Measurements from ENCODE around the gene LRRC3. TPM values are rescaled to one million over a fixed set of nuclear protein-coding genes. Genes with fewer than 3 reads are reported as not detected.

Gene LRRC3
- polyA plus RNA-seq, 1 donor from 2014 or later: 0.14 TPM

DNA sequence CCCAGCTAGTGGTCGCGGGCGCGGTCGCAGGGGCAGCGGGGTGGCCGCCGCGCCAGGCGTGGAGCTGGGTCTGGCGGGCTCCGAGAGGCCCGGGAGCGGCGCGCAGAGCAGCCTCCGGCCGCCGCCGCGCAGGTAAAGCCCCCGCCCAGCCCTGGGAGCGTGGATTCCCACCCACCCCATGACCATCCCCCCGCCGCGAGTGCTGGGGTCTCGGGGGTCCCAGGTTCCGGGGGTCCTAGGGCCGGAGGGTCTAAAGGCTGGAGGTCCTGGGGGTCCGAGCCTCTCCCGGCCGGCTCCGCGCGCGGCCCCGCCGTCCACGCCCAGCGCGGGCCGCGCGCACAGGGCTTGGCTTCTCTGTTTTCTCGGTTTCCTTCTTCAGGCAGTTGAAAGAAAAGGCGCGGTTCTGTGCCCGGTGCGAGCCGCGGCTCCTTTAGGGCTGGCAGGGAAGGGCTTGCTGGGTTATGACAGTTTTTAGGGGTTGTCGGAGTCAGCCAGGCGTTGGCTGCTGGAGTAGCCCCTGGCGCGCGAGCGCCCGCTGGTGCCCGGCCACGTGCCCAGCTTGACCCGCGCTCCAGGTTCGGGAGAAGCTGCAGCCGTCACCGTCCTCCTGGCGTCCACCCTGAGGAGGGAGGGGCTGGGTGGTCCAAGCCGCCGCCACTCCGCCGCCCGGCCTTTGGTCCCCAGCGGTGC, 359 bp downstream of the LRRC3 start:
- Mint-ChIP-seq H3K27me3 (peaks cover 2% of the 10 kb centered on the region), H3K9me3 (peaks cover 5 to 19% (median 9%) of the 10 kb centered on the region in 3 donors), H3K4me1 (peaks cover 0 to 3% (median 2%) of the 10 kb centered on the region in 3 donors), H3K27ac (no peak overlapping the region), H3K36me3 (no peaks in the 10 kb centered on the region), H3K4me3 (peak overlapping the region; percentile 28 to 76 (median 58))

DNA sequence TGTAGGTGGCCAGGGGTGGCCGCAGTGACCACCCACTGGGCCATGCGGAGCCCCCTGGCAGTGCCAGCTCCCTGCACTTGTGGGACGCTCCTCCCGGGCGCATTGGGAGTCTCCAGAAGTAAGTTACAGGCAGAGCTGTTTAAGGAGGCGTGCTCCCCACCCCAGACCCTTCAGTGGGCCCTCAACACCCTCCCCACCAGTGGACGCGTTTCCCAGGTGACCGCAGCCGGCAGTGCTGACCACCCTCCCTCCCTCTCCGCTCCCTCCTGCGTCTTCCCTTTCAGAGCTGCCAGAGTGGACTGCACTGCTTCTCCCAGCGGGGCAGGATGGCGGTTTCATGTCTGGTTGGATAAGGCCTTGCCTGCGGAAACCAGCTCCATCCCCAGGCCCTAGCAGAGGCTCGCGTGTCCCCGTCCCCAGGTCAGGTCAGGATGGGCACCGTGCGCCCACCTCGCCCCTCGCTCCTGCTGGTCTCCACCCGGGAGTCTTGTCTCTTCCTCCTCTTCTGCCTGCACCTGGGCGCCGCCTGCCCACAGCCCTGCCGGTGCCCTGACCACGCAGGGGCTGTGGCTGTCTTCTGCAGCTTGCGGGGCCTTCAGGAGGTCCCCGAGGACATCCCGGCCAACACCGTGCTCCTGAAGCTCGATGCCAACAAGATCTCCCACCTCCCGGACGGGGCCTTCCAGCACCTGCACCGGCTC, 1.1 kb downstream of the LRRC3 start:
- Mint-ChIP-seq H3K4me1 (peaks cover 0 to 3% (median 2%) of the 10 kb centered on the region in 3 donors), H3K27me3 (no peaks in the 10 kb centered on the region), H3K27ac (no peak overlapping the region), H3K4me3 (peak overlapping the region in 2 of 4 donors; percentile 17 to 74), H3K9me3 (peaks cover 5 to 19% (median 9%) of the 10 kb centered on the region in 3 donors), H3K36me3 (no peaks in the 10 kb centered on the region)

DNA sequence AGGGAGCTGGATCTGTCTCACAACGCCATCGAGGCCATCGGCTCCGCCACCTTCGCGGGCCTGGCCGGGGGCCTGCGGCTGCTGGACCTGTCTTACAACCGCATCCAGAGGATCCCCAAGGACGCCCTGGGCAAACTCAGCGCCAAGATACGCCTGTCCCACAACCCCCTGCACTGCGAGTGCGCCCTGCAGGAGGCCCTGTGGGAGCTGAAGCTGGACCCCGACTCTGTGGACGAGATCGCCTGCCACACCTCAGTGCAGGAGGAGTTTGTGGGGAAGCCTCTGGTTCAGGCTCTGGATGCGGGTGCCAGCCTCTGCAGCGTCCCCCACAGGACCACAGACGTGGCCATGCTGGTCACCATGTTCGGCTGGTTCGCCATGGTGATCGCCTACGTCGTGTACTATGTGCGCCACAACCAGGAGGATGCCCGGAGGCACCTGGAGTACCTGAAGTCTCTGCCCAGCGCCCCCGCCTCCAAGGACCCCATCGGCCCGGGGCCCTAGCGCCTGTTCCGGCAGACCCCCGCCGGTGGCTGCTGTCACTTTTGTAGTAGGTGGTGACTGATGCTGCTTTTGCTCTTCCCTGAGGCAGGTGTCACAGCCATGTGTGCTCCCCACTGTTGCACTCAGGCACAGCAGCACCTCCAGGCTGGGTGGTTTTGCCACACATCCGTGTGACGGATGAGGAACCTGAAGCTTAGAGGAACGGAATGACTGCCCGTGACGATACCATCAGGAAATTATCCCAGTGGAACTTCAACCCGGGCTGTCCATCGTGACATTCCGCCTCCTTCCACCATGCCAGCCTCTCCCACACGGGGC, 1.8 kb downstream of the LRRC3 start:
- H3K27ac Mint-ChIP-seq: peak overlapping the region in 1 of 3 donors; percentile 46
- peaks cover 5 to 15% (median 9%) of the 10 kb centered on the region in 3 donors for H3K9me3 Mint-ChIP-seq
- no peaks in the 10 kb centered on the region for H3K27me3 Mint-ChIP-seq
- peak overlapping the region in 3 of 4 donors; percentile 17 to 75 (median 74) for H3K4me3 Mint-ChIP-seq
- peaks cover 0 to 3% (median 2%) of the 10 kb centered on the region in 3 donors for H3K4me1 Mint-ChIP-seq
- H3K36me3 Mint-ChIP-seq: no peaks in the 10 kb centered on the region

DNA sequence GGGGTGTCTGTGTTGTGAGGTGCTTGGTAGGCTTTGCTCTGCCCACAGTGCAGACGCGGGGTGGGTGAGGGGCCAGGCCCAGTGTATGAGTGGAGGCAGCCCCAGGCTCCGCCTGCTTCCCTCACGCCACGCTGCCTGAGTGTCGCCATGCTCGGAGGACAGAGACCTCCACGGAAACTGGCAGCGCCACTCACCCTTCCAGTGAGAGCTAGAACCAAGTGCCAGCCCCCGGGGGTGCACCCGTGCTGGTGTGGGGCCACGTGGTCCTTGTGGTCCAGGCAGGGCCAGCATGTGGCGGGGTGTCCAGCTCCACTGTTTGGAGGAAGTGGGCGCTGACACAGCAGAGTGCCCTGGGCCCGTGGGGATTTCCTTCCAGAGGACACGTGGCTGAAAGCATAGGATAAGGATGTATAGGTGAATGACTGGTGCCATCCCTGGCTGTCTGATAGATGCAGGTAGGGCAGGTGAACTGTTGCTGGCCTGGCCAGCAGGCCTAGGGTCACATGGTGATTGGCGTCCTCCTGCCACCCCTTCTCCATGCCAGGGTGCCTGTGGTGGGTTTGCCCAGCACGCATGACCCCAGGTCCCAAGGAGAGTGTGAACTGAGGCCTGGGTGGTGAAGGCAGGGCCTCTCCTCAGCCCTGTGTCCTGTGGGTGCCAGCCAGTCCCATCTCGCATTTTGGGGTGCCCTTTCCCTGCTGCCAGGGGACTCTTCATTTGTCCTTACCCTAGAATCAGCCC, 3.8 kb downstream of the LRRC3 start:
- H3K4me1 Mint-ChIP-seq: peaks cover 0 to 4% (median 3%) of the 10 kb centered on the region in 3 donors
- H3K4me3 Mint-ChIP-seq: no peak overlapping the region
- H3K36me3 Mint-ChIP-seq: no peaks in the 10 kb centered on the region
- no peak overlapping the region for H3K27ac Mint-ChIP-seq
- peaks cover 3% of the 10 kb centered on the region for H3K27me3 Mint-ChIP-seq
- peaks cover 0 to 4% (median 3%) of the 10 kb centered on the region in 3 donors for H3K9me3 Mint-ChIP-seq

DNA sequence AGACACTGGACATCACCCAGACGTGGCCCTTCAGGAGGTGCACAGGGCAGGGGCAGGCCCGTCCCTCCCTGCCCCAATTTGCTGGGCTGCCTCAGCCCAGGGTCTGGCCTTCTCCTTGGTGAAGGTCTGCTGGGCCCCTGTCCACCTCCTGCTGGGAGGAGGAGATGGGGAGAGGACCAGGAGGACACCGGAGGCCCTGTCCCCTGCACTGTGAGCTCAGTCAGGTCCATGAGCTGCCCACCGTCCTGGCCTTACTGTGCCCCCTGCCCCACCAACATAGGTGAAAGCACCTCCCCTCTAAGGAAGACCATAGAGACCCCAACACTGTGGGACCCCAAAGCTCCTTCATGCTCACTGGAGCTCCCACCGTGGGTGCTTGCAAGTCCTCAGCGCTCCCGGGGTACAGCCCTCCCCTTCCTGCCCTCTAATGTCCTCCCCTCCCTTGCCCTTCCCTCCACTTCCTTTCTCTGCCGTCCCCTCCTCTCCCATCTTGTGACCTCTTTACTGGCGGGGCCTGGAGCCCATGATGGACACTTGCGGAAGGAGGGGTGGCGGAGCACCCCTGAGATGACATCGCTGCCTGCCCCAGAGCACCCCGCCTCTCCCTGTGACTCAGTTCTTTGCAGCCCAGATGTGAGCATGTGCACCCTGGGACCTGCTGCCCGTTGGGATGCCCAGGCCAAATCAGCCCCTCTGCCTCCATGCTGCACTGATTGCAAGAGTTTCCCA, 4.6 kb downstream of the LRRC3 start:
- H3K4me3 Mint-ChIP-seq: no peak overlapping the region
- no peaks in the 10 kb centered on the region for H3K36me3 Mint-ChIP-seq
- H3K9me3 Mint-ChIP-seq: no peaks in the 10 kb centered on the region
- peaks cover 0 to 4% (median 0%) of the 10 kb centered on the region in 3 donors for H3K4me1 Mint-ChIP-seq
- peak overlapping the region in 1 of 3 donors; percentile 27 for H3K27ac Mint-ChIP-seq
- peaks cover 3% of the 10 kb centered on the region for H3K27me3 Mint-ChIP-seq

DNA sequence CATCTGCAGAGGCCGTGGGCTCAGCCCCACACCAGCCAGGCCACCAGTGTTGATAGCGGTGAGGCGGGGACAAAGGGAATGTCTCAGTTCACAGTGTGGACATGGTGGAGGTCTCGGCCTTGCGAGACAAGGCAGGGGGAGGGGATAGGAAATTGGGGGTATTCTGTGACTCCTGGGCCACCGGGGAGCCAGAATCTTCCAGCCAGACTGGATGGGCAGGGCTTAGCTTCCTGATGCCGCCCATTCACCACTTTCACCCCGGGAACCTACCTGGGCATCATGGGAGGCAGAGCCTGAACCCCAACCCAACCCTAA, 5.1 kb downstream of the LRRC3 start:
- Mint-ChIP-seq H3K36me3 (no peaks in the 10 kb centered on the region), H3K27me3 (peaks cover 3% of the 10 kb centered on the region), H3K27ac (peak overlapping the region in 1 of 3 donors; percentile 27)

DNA sequence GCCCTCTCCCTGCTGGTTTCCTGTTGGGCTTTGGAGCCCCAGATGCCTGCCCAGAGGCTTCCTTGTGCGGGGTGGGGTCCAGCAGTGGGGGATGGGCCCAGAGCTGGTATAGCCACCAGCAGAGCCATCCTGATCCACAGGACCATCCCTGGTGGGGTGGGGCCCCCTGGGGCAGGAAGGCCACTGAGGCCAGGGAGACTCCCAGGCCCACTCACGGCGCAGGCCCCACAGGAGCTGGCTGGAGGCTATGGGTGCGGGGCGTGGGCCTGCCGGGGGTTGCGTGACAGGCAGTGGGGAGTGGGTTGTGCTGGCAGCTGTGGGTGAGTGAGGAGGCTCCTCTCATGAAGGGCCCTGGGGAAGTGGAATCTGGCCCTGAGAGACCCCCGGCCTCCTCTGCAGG, 5.7 kb downstream of the LRRC3 start:
- Mint-ChIP-seq H3K27ac (no peak overlapping the region), H3K4me3 (no peak overlapping the region), H3K36me3 (no peaks in the 10 kb centered on the region), H3K27me3 (peaks cover 3% of the 10 kb centered on the region), H3K4me1 (peaks cover 0 to 4% (median 0%) of the 10 kb centered on the region in 3 donors), H3K9me3 (no peaks in the 10 kb centered on the region)

More for the DNA sequence above, 5.1 kb downstream of the LRRC3 start:
- Mint-ChIP-seq H3K4me3 (no peak overlapping the region), H3K4me1 (peaks cover 0 to 4% (median 0%) of the 10 kb centered on the region in 3 donors), H3K9me3 (no peaks in the 10 kb centered on the region)

DNA sequence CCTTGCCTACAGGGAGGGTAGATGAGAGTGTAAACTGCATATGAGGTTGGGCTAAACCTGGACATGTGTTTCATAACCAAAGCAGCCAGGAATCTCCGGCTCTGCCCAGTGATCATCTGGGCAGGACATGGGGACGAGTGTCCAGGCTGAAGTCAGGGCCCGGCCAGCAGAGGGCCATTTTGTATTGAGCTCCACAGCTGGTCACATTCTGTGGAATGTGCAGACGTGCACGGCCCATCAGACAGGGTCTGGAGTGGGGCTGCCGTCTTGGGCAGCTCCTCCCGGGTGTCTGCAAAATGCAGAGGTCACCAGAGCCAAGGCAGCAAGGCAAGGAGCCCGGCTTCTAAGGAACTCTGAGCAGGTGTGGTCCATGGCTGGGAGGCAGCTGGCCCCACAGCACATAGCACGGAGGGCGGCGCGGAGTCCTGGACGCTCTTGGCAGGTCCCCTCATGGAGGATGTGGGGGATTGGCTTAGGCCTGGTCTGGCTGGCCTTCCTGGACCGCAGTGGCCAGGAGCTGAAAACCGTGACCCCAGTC, 6.2 kb downstream of the LRRC3 start:
- Mint-ChIP-seq H3K9me3 (no peaks in the 10 kb centered on the region), H3K36me3 (no peaks in the 10 kb centered on the region), H3K27ac (no peak overlapping the region), H3K4me3 (no peak overlapping the region), H3K27me3 (peaks cover 3% of the 10 kb centered on the region), H3K4me1 (peaks cover 0 to 2% (median 0%) of the 10 kb centered on the region in 3 donors)

DNA sequence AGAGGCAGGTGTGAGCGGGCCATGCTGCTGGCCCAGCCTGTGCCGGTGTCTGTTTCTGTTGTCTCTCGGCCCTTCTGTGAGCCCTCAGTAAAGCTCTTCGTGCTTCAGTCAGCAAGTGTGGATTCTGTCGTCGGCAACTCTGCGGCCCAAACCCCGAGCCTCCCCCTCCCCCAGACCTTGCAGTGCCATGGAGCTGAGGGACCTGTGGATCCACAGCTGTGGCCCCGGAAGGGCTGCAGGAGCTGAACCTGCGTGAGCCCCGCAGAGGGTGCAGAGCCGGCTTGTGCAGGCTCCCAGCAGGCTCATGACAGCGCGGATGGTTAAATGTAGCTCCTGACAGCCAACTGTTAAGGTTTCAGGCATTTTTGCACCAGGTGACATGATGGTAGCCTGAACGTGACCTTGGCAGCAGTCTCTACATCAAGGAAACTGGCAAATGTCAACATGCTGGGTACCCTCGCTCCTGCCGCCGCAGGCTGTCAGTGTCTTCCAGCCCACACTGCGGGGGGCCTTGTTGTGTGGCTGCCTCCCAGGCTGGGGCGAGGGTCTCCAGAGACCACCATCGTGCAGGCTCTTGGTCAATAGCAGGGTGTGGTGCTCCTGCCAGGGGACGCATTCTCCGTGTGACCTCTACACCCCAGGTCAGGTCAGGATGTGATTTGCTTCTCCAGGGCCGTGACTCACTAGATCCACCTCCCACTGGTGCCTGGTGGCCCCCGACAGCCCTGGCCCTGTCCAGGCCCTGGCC, 7.0 kb downstream of the LRRC3 start:
- Mint-ChIP-seq H3K27ac (no peak overlapping the region), H3K4me1 (peaks cover 0 to 2% (median 0%) of the 10 kb centered on the region in 3 donors), H3K9me3 (no peaks in the 10 kb centered on the region), H3K36me3 (no peaks in the 10 kb centered on the region), H3K4me3 (no peak overlapping the region), H3K27me3 (peaks cover 3% of the 10 kb centered on the region)

DNA sequence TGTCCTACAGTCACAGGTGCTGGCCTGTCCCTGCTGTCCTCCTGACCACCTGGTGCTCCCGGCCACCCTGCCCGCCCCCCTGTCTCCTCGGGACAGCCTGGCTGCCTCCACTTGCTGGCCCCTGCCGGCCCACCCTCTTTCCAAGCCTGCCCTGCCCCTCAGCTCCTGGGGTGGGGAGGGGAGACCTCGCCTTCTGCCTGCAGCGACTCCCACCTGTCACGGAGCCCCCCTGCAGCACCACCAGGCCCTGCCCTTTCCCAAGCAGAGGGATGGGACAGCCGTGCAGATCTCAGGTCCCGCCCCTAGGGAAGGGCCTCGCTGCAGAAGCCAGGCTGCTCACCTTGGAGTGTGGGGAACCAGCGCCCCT, 7.5 kb downstream of the LRRC3 start:
- Mint-ChIP-seq H3K9me3 (no peaks in the 10 kb centered on the region), H3K4me3 (no peak overlapping the region), H3K36me3 (no peaks in the 10 kb centered on the region), H3K4me1 (peaks cover 0 to 2% (median 0%) of the 10 kb centered on the region in 3 donors), H3K27me3 (peaks cover 3% of the 10 kb centered on the region), H3K27ac (no peak overlapping the region)

DNA sequence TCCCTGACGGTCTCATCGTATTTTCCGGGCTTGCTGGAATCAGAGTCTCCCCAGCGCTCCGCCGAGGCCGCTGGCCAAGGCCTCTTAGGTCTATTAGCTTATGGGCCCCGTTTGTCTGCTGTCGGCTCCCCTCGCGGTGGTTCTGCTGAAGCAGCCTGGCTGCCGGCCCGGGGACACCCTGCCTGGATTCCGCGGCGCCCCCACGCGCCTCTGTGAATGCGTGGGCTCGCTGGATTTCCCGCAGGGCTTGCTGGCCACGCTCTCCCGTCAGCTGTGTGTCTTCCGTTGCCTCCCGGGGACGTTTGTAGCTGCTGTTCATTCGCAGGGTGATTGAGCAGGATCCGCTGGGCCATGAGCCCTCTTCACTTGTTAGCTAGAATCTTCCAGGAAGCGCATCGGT, 8.4 kb downstream of the LRRC3 start:
- peaks cover 0 to 2% (median 0%) of the 10 kb centered on the region in 3 donors for H3K4me1 Mint-ChIP-seq
- peaks cover 3% of the 10 kb centered on the region for H3K27me3 Mint-ChIP-seq
- peak overlapping the region in 1 of 4 donors; percentile 40 for H3K4me3 Mint-ChIP-seq
- H3K27ac Mint-ChIP-seq: peak overlapping the region in 1 of 3 donors; percentile 59
- no peaks in the 10 kb centered on the region for H3K36me3 Mint-ChIP-seq
- H3K9me3 Mint-ChIP-seq: no peaks in the 10 kb centered on the region

DNA sequence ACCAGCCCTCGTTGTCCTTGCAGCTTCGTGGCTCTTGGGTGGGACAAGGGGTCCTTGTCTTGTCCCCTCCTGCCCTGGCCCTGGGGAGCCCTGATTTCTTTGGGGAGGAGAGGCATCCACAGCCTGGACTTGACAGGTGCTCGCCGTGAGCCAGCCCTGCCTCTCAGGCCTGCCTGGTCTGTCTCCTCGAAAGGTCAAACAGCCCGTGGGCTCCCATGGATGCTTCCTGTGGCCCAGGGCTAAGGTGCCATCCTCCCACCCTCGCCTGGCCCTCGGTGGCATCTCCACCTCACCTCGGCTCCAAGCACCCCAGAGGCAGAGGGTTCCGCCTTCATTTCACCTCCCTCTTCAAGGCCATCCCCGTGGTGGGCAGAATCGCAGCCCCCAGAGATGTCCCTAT, 9.0 kb downstream of the LRRC3 start:
- H3K9me3 Mint-ChIP-seq: no peaks in the 10 kb centered on the region
- H3K4me3 Mint-ChIP-seq: no peak overlapping the region
- no peaks in the 10 kb centered on the region for H3K36me3 Mint-ChIP-seq
- peaks cover 0 to 2% (median 0%) of the 10 kb centered on the region in 3 donors for H3K4me1 Mint-ChIP-seq
- peaks cover 3% of the 10 kb centered on the region for H3K27me3 Mint-ChIP-seq
- no peak overlapping the region for H3K27ac Mint-ChIP-seq

DNA sequence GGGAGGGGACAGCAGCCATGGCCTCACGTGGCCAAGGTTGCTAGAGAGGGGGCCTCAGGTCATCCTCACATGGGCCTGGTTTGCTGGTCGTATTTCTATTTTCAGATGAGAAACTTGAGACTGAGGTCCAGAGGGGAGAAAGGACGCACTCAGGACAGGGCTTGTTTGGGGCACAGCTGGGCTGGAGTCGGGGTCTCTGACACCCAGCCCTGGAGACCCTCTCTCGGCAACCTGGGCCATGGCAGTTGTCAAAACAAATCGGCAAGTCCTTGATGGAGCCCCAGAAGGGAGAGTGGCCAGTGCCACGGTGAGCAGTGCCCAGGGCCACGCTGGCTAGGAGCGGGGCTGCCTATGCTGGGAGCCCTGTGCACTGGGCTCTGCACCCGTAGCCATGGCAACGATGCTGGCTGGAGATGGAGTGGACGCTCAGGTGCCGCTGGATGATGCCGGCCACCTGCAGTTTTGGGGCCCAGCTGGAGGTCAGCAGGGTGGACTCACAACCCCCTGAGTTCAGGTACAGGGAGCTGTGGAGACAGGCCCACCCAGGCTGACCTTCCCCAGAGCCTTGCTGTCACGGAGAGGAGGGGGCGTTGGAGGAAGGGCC, 11.1 kb downstream of the LRRC3 start:
- Mint-ChIP-seq H3K9me3 (no peaks in the 10 kb centered on the region), H3K27ac (no peak overlapping the region), H3K4me1 (peaks cover 0 to 2% (median 0%) of the 10 kb centered on the region in 3 donors), H3K27me3 (peaks cover 3% of the 10 kb centered on the region), H3K4me3 (peak overlapping the region in 1 of 4 donors; percentile 28), H3K36me3 (no peaks in the 10 kb centered on the region)

All from IgD-negative memory B cell (primary cell).